Renal cortex interstitium (tissue), 15 donors: Measurements from ENCODE around the gene TUBA3C. TPM values are rescaled to one million over a fixed set of nuclear protein-coding genes. Genes with fewer than 3 reads are reported as not detected.
"Not testable (repeated sequence)": the region's sequence is repeated elsewhere in the genome, so short reads cannot be mapped to it uniquely, and the experiment has no call there.

Experiments
- DNase-seq, 11 donors: peaks; one replicate each; pipeline ENCODE4 v3.0.0-alpha.2; 2013; ENCODE audit warnings: low read depth in 9 of 11, low spot score in 4 of 11; ENCODE audit errors: extremely low read depth in 1 of 11
- long read RNA-seq, 16 experiments: transcript quantifications; one replicate each; lab custom pipeline, GENCODE V29; 2026
- polyA plus RNA-seq, 3 donors: library from polyadenylated mRNA; unstranded; fragments of 120-200 nt; gene quantifications; one replicate each; pipeline ENCODE4 v1.2.1, GENCODE V29; 2013; ENCODE audit not compliant: insufficient read length in 3 of 3

Gene TUBA3C
- not detected for polyA plus RNA-seq
- long read RNA-seq, donor 1 = 0 reads
- long read RNA-seq, donor 2 = 0 reads
- long read RNA-seq, donor 3 = 0 reads
- long read RNA-seq, donor 4 = 0 reads
- long read RNA-seq, donor 5 = 0 reads
- long read RNA-seq, donor 6 = 0 reads
- long read RNA-seq, donor 7 = 0 reads
- long read RNA-seq, donor 8 = 0 reads
- long read RNA-seq, donor 9 = 0 reads
- long read RNA-seq, donor 10 = 0 reads
- long read RNA-seq, donor 11 = 0 reads
- long read RNA-seq, donor 12 = 0 reads
- long read RNA-seq, donor 13 = 0 reads
- long read RNA-seq, donor 14 = 0 reads
- long read RNA-seq, donor 15 = 0 reads
- long read RNA-seq, donor 16 = 0 reads

- DNase-seq = no peak
Measured at GRCh38 chr13:19181621-19182485, at the start of gene TUBA3C. TUBA3C (minus strand) TSS chr13:19181824; CDS start chr13:19181747, 77 bp downstream.

GRCh38 chr13:19207413-19207812 is 25.8 kb upstream of the TUBA3C start:
- DNase-seq = not testable (repeated sequence)

DNA sequence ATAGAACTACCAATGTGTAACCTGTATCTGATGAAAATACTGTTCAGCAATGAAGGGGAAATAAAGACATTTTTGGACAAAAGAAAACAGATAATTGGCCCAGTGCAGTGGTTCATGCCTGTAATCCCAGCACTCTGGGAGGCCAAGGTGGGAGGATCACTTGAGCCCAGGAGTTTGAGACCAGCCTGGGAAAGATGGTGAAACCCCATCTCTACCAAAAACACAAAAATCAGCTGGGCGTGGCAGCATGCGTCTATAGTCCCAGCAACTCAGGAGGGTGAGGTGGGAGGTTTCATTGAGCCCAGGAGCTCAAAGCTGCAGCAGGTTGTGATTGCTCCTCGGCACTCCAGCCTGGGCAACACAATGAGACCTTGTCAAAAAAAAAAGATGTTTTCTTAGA is 11.0 kb upstream of the TUBA3C start:
- not testable (repeated sequence) for DNase-seq

GRCh38 chr13:19189911-19190310 is 8.3 kb upstream of the TUBA3C start:
- DNase-seq = not testable (repeated sequence)

GRCh38 chr13:19189368-19189767 is 7.7 kb upstream of the TUBA3C start:
- DNase-seq = not testable (repeated sequence)

DNA sequence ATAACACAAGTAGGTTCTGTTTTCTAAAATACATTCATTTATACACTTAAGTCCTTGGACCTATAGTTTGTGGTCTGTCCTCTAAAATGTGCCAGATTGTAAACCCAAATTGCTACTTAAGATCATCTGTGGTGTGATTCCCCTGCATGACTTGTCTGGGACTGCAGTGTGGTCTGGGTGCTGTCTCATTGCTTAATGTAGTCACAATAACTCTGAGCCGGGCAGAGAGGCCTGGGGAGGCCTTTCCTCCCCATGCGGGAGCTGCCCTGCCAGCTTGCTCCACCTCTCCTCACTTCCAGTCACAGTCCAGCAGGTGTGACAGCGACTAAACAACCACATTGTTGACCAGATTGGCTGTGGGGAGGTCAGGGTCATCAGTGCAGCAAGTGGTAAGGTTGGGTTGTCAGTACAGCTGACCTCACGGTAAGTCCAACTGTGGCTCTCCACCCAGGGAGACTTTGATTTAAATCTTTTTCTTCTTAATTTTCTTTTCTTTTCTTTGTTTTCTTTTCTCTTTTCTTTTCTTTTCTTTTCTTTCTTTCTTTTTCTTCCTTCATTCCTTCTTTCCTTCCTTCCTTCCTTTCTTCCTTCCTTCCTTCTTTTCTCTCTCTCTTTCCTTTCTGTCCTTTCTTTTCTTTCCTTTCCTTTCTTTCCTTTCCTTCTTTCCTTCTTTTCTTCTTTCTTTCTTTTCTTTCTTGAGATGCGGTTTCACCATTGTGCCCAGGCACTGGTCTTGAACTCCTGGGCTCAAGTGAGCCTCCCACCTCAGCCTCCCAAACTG is 4.4 kb upstream of the TUBA3C start:
- no peak for DNase-seq

GRCh38 chr13:19185086-19185864 is 3.7 kb upstream of the TUBA3C start:
- no peak for DNase-seq

DNA sequence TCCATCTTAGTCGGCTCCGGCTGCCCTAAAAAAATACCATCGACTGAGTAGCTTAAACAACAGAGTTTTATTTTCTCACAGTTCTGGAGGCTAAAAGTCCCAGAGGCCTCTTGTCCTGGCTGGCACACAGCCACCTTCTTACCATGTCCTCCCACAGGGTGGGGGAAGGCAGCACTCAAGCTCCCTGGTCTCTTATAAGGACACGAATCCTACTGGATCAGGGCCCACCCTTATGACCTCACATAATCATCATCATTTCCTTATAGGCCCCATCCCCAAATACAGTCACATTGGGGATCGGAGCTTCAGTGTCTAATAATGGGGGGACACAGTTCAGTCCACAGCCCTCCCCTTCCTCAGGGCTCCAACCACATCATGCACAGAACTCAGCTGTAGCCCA is 2.6 kb upstream of the TUBA3C start:
- no peak for DNase-seq

GRCh38 chr13:19183676-19184075 is 2.1 kb upstream of the TUBA3C start:
- no peak for DNase-seq

GRCh38 chr13:19182536-19182935 is 912 bp upstream of the TUBA3C start:
- no peak for DNase-seq

DNA sequence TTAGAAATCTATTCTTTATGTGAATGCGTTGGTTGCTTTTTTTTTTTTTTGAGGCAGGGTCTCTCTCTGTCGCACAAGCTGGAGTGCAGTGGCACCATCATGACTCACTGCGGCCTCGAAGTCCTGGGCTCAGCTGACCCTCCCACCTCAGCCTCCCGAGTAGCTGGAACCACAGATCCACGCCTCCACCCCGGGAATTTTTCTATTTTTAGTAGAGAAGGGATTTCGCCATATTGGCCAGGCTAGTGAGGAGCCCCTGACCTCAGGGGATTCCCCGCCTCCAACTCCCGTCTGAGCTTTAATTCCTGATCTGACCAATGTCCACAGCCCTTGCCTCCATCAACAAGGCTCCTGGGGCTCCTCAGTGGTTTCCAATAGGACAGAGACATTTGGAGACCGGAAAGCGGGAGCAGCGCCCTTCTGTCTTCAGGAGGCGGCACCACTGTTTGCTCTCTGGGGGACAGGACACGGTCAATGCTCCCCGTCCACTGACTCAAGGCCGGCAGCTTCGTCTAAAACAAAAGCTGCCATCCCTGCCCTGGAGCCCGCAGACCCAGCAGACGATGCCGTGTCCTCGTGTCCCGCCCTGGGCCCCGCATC is 503 bp downstream of the TUBA3C start:
- no peak for DNase-seq

GRCh38 chr13:19179916-19180315 is 1.7 kb downstream of the TUBA3C start:
- no peak for DNase-seq

DNA sequence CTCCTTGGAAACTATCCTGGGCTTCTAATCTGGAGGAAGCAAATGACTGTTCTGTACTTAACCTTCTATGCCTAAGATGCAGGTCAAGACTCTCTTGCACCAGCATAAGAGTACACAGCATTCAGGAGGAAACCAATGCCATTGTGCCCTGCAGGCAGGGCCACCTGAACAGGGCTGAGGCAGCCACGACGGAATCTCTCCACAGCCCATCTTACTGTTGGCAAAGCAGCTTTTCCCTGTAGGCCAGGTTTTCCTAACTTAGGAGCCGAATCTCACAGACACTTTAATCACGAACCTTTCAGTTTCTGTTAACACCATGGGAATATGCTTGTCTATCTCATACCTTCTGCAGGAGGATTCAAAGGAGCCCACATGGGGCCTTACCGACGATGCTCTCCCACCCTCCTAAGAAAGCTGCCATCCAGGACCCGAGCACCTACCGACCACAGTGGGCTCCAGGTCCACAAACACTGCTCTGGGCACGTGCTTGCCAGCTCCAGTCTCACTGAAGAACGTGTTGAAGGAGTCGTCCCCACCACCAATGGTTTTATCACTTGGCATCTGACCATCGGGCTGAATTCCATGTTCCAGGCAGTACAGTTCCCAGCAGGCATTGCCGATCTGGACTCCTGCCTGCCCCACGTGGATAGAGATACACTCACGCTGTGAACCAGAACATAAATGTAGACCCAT is 2.6 kb downstream of the TUBA3C start:
- DNase-seq = no peak

DNA sequence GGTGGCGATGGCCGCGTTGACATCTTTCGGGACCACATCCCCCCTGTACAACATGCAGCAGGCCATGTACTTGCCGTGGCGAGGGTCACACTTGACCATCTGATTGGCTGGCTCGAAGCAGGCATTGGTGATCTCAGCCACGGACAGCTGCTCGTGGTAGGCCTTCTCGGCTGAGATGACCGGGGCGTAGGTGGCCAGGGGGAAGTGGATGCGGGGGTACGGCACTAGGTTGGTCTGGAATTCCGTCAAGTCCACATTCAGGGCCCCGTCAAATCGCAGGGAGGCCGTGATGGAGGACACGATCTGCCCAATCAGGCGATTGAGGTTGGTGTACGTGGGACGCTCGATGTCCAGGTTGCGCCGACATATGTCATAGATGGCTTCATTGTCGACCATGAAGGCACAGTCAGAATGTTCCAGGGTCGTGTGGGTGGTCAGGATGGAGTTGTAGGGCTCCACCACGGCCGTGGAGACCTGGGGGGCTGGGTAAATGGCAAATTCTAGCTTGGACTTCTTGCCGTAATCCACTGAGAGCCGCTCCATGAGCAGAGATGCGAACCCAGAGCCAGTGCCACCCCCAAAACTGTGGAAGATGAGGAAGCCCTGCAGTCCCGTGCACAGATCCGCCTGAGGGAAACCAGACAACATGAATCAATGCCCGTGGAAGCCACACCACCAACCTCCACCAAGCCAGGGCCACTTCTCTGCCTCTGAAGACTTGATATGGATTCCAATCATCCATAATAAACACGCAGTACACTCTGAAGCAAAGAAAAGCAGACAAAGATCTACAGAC is 4.4 kb downstream of the TUBA3C start:
- not testable (repeated sequence) for DNase-seq

DNA sequence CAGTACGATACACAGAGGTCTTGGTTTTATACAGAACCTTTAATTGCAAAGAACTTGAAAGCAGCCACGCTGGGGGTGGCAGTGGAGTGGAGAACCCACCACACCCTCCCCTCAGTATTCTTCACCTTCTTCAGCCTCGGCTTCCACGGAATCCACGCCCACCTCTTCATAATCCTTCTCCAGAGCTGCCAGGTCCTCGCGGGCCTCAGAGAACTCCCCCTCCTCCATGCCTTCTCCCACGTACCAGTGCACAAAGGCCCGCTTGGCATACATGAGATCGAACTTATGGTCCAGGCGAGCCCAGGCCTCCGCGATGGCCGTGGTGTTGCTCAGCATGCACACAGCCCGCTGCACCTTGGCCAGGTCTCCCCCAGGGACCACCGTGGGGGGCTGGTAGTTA is 7.9 kb downstream of the TUBA3C start:
- no peak for DNase-seq

- DNase-seq = no peak
Measured at GRCh38 chr13:19172647-19173030, 9.0 kb downstream of the TUBA3C start.

DNA sequence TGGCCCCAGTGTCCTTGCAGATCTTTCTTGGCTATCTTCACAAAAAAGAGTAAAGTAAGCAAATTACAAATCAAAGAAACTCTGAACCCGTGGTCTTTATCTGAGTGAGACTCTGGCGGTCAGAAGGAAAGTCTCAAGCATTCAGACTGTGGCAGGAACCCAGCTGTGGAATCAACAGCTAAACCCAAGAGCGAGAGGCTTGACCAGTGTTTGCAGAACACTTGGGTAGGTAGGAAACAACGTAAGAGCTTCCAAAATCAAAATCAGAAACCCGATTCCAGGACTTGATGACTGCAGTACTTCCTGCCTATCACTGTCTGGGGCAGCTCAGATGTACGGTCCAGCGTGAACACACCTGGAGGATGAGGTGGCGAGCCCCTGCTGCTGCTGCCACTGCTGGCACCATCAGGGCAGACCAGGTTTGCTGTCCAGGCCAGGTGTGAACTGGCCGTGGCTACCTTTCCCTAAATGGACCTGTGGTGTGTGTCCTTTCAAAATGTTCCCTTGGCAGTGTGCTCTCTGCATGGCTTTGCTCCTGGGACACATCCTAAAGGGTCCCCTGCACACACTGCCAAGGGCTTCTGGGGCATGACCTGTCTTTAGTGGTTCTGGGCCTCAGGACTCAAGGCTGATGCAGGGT is 9.5 kb downstream of the TUBA3C start:
- no peak for DNase-seq
